SK-MEL-5 (cell line): ENCODE data around the gene ITPRIP. TPM values are rescaled to one million over a fixed set of nuclear protein-coding genes. Genes with fewer than 3 reads are reported as not detected.

Experiments
- DNase-seq: peaks from one replicate; pipeline ENCODE4 v3.0.0-alpha.2; 2016; ENCODE audit warnings: low read depth, low spot score
- in situ Hi-C: cut with HindIII; loops from 2 replicates; pipeline ENCODE4 v1.10.0; 2016; ENCODE audit warnings: low sequenced_read_pairs, high pct_unique_total_duplicates, low pct_unique_long_range_greater_than_20kb
- total RNA-seq: library from RNA; depleted of rRNA; stranded (reverse); fragments of >200 nt; shearing (Covaris generic); gene quantifications from 2 replicates; pipeline ENCODE4 v1.2.3, GENCODE V29; 2014

ITPRIP gene
- total RNA-seq, 1 experiment from 2014 or later: 10.3 TPM

DNA sequence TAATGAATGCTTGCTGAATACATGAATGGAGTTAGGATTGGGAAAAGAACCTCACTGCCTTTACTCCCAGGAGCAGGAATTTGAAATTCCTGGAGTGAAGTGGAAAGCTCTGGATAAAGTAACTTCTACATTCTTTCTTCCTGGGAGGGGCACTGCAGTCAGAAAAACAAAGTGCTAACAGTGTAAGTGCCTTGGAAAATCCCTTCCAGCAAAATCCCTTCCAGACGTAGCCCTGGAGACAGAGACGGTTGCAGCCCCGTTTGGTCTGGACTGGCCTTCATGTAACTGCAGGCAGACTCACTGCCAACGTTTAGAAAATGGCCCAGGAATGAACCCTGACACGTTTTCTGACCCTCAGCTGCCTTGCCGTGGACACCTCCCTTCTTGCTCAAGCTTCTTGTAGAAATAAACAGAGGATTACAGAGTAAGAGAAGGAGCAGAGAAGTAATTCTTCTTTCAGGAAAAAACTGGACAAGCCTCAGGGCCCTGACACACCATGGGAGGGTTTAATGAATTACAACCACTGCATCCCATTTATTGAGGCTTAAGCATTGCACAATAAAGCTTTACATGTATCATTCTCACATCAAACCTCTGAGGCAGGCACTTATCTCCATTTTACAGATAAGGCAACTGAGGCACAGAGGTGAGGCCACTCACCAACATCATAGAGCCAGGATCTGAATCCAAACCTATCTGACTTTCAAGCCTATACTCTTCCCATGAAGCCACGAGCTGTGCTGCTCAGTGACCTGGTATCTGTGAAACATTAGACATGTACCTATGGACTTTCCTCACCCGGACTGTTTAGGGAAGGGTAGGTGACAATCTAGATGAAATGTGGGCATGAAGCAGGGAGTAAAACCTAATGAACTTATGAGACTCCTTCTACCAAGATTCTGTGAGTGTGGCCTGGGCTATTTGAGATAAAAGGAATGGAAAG, 7.8 kb downstream of the ITPRIP start:
- no peak for DNase-seq
- in situ Hi-C loops: no loop called here

DNA sequence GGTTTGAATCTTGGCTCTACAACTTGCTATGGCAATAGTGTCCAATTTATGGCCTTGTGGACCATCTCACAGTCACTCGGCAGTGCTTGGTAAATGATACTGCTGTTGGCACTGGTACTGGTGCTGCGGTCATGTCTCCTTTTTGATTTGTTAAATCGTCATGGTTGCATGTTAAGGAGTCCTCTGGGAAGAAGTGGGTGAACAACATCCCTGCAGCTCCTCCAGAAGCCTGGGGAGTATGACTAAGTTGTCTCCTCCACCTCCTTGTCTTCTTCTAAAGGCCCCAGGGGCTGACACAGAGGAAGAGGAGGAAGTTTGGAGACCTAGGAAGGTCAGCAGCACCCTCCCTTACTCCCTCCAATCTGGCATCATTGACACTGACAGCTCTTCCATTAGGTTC, 8.5 kb downstream of the ITPRIP start:
- in situ Hi-C loops: no loop called here
- DNase-seq: no peak

DNA sequence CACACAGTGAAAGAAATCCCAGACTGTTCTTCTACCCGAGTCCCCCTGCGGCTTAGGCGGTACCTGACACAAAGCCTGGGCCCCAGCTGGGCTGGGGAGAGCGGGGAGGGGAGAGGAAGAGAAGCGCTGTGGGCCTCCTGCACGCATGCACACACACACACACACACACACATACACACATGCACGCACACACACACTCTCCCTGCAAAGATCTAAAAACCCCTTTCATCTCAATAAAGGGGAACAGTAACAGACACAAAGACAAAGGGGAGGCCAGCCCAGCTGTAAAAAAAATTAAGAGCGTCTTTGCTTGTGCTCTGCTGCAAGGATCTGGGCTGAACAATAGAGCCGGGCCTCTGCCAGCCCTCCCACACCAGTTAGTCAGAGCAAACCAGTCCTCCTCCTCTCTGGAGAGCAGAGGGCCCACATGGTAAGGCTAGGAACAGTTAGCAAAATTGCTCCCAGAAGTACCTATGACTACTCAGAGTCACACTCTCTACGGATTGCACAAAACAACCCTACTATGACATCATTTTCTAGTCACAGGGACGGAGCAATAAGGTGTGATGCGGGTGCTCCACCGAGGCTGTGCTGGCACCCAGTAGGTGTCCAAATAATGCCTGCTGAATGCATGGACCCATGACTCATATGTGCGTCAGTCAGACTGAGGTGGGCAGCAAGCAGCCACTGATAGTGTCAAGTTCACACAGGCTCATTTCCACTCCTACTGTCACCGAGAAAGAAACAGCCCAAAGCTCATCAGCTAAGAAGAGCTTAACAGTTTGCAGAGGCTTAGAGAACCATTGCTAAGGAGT, 9.2 kb downstream of the ITPRIP start:
- in situ Hi-C loops: no loop called here
- peak; percentile 59 for DNase-seq

DNA sequence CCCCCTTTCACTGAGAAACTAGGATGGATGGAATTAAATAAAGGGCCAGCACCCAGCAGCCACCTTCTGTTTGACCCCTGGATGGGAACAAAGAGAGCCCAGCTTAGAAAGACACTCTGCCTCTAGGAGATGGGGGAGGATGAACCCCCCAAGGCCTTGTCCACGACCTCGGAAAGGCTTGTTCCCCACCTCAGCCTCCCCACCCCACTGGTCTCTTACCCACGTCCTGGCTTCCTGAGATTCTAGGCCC, 9.7 kb downstream of the ITPRIP start:
- in situ Hi-C loops: no loop called here
- no peak for DNase-seq

DNA sequence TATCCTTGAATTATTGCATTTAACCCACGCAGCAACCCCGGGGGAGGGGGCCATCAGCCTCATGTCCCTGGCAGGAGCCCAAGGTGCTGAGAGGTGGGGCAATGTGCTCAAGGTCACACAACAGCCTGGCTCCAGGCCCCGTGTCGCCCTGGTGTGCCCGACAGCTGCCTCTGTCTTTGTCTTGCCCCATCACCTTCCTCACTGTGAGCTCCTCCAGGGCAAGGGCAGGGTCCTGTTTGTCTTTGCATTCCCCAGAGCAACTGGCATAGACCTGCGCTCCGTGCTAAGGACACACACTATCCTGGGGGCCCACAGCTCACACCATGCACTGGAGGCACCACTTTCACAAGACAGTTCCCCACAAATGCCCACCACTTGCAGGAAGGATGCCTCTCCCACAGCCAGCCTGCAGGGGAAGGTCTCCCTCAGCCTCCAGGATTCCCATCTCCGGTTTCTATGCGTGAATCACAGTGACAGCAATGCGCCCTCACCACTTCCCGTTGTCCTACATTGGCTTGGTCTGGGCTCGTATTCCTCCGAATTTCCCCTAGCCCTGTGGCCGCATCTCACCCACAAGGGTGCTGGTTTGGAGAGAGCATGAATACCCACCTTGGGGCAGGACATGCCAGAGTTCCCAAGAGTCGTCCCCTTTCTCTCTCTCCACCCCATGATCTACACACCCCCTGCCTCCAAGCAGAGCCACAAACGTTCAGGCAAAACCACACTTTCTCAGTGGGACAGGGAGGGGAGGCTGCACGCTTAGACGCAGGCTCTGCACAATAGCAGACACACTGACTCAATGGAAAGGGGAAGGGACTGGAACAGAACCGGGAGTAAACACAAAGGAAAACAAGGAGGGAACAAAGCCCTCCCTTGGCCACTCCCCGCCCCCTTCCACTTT, 10.3 kb downstream of the ITPRIP start:
- no peak for DNase-seq
- in situ Hi-C loops: no loop called here

DNA sequence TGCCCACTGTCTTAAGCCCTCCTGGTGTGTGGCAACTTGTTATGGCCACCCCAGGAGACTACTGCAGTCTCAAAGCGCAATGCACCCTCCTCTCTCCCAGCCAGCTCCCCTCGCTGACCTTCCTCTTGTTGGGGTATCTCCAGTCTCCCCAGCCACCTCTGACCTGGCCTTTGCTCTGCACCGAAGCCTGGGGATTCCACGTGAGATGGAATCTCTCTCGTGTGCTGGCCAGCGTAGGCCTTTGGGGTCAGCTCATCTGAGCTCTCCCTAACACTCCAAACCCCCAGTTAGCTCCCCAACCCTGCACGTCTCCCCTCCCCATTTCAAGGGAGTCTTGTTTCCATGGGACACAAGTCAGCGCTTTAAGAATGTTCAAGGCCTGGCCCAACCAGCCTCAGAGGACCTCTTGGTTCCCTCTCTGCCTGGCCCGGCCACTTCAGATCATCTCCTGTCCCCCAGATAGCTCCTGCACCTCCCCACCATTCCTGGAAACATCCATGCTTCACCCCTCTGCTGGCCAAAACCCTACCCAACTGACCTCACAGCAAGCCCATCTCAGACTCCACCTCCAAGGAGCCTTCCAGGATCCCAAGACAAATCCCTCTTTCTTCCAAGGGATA, 11.2 kb downstream of the ITPRIP start:
- in situ Hi-C loops: no loop called here
- DNase-seq: no peak

DNA sequence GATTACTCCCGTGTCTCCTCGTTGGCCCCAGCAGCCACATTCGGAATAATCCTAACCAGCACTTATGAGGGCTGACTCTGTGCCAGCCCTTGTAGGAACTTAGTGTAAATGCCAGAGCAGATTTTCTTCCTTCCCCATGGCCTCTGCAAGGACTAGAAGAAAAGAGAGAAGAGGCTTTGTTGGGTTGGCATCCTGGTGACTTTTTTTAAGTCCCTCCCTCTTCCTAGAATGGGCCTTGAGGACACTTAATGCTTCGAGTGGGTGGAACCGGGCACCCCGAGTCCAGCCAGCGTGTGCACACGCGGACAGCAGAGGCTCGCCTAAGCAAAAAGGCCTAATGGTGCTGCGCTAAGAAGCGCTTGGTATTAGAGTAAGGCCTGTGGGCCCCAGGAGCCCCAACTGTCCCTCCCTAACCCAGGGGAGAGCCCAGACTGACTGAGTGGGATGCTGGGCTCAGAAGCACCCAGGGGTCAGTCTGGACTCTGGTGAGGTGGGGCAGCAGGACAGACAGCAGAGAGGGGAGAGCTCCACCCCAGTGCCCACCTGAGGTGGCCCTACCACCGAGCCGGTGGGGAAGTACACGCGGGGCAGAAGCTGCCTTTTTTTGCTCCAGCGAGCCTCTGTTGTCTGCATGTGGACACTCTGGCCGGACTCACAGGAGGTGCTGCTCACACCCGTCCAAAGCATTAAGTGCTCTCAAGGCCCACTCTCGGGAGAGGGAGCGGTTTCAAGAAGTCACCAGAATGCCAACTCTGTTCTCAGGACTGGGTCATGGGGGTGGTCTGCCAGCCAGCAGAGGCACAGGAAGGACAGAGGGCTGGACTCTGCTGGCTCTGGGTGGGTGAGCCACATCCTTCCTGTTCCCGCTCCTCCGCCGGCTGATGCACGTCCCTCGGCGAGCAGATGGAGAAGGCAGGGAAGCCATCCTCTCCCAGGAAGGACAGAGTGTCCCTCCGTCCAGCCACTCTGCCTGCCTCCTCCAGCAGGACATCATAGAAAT, 12.5 kb downstream of the ITPRIP start:
- no peak for DNase-seq
- in situ Hi-C loops: no loop called here

DNA sequence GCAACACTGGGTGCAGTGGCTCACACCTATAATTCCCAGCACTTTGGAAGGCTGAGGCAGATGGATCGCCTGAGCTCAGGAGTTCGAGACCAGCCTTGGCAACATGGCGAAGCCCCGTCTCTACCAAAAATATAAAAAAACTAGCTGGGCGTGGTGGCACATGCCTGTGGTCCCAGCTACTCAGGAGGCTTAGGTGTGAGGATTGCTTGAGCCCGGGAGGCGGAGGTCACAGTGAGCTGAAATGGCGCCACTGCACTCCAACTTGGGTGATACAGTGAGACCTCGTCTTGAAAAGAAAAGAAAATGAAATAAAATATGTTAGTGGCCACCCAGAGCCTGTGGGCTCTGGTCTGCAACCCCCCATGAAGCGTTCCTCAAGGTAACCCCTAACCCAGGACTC, 13.3 kb downstream of the ITPRIP start:
- no peak for DNase-seq
- in situ Hi-C loops: no loop called here

DNA sequence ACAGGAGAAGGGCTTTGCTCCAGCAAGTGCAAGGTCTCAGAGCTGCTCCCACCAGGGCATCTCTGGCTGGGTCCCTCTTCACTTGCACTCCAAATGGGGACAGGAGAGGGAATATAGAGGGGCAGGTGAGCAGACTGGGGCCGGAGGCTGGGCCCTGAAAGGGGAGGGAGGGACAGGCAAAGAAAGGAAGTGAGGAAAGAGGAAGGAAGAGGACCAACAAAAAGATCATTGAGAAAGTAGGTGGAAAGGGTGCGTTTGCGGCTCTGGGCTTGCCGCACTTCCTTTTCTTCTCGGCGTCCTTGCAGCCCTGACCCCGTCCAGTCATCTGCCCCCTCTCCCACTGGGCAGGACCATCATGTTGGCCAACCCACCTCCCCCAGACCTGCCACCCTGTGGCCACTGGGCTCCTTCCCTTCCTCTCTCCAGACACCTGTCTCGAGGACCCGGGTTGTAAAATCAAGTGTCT, 14.0 kb downstream of the ITPRIP start:
- DNase-seq: no peak
- in situ Hi-C loops: no loop called here

DNA sequence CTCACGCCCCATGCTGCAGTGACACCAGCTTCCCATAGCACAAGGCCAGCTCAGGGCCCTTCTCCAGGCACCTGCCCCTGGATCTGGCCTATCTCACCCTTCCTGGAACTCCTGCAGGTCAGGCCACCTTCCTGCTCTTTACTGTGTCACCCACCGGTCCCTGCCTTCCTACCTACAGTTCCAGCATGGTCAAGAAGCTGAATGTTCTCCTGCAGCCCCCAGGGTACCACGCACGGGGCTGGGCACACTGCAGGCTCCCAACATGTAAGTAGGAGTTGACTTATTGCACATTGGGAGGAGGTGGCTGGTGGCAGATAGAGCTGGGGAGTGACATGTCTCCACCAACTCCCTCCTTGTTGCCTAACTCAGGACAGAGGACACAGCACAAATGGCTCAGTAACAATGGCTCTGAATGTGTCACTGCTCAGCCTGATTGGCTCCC, 14.5 kb downstream of the ITPRIP start:
- in situ Hi-C loops: no loop called here
- DNase-seq: no peak

DNA sequence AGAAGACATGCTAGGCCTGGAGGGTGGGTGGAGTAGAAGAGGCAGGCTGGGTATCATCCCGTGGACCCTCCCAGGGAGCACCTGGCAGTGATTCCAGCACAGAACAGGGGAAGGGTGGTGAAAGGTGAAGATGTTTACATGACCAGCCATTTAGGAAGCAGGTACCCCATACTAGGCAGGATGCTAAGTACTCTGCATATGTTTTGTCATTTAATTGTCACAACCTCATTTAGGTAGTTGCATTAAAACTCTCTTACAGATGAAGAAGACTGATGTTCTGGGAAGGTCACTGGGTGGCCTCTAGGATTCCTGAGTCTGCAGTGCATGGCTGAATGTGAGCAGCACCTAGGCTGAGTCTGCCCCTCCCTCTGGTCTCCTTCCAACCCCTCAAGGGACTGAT, 15.2 kb downstream of the ITPRIP start:
- DNase-seq: no peak
- in situ Hi-C loops: no loop called here

DNA sequence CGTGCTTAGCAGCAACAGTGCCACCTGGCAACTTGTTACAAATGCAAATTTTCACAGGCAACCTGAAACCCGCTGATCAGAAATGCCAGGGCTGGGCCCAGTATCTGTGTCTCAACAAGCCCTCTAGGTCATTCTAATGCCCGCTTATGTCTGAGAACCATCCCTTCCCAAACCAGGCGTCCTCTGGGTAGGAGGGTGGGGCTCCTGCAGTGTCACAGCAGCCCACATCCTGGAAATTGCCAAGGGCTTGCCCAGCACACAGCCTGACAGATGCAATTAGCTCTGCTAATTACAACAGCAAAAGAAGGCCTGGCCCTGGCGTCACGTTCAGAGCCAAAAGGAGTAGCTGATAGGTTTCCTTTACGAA, 15.9 kb downstream of the ITPRIP start:
- in situ Hi-C loops: no loop called here
- DNase-seq: no peak

DNA sequence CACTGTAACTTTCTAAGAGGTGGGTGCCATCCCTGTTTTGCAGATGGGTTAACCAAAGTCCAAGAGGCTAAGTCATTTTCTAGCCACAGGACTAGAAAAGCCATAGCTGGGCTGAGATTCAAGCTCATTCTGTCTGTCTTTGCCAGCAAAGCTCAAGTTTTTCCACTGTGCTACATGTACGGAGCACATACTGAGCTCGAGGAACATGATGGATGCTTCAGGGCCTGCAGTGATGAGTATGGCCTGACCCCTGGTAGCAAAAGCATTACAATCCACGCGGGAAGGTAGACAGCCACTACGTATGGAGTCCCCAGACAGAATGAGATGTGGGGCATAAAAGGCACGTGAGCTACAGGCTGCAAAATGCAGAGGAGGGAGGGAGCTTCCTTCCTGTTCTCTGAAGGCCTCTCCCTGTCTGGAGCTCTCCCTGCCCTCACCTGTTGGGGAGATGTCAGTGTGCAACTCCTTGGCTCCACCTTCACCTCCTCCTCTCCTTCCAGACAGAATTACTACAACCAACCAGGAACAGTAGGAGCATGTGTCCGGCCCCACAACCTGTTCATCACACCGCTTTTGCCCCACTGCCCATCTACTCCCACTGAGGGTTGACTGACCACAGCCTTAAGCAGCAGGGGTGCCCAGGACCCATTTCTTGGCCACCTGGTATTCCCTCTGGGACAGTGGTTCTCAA, 16.4 kb downstream of the ITPRIP start:
- in situ Hi-C loops: no loop called here
- no peak for DNase-seq

DNA sequence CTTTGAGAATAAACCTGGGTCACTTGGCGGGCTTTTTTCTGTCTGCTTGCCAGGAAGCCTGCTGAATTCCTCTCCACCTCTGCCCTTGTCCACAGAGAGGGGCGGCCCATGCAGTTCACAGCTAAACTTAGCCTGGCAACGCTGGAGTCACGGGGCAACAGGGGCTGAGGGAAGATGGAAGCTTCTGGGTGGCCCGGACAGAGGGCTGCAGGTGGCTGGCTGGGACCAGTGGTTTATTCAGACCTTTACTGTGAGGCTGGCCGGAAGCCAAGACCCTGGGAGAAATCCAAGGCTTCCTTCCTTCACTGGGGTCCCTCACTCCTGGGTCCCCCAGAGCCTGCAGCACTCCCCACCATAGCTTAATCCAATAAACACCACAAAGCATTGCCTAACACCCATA, 17.0 kb downstream of the ITPRIP start:
- in situ Hi-C loops: no loop called here
- no peak for DNase-seq

DNA sequence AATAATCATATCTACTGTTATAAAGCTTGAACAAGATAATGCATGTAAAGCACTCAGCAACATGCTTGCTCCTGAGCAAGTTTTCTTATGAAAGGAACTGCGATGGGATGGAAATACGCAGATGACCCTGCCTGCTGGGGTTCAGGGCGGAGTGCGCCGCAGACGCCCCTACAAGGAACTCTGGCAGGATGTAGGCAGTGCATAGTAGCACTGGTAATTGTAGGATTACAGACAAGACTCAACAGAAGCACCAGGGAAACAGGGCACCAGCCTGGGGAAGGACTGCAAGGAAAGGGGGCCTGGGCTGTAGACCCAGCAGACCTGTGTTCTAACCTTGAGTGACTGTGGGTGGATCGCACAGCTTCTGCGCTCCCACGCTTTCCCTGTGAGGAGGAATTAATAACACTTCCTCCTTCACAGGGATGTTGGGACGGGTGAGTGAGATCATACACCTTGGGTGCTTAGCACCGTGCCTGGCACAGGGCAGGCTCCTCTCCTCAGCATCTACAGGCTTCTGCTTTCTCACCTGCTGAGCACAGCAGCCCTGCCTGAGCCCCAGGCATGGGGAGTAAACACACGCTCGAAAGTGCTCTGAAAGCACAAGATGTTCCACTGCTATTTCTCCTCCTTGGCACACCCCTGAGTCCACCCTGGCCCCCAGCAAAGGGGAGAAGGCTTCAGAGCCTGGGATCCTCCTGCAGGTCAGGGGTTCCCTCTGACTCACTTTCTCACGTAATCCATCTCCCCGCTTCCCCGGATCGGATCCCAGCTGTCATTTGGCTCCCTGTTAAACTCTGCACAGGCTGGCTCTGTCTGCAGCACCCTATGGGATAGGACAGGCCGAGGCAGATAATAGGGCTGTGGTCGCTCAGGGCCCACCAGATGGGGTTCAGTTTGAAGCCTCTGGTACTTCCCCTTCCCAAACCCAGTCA, 19.2 kb downstream of the ITPRIP start:
- no peak for DNase-seq
- in situ Hi-C loops: no loop called here
